ENCODE results near the gene SOCS4.

The SOCS4 gene

GRCh38 chr14:55084401-55085059, 57.5 kb downstream of the SOCS4 start:
- FAIRE-seq (peak; percentile 69), DNase-seq (ENCODE audit: insufficient read length, low spot score) (no peak)

- FAIRE-seq (no peak), DNase-seq (ENCODE audit: insufficient read length, low spot score) (no peak)
Observed at GRCh38 chr14:55085060-55085660, 58.1 kb downstream of the SOCS4 start.

- DNase-seq (ENCODE audit: insufficient read length, low spot score) (no peak), FAIRE-seq (no peak)
Observed at GRCh38 chr14:55086938-55087337, 59.9 kb downstream of the SOCS4 start.

GRCh38 chr14:55088356-55088755, 61.3 kb downstream of the SOCS4 start:
- DNase-seq (ENCODE audit: insufficient read length, low spot score): no peak
- FAIRE-seq: no peak

GRCh38 chr14:55092341-55092740, 65.3 kb downstream of the SOCS4 start:
- FAIRE-seq: no peak
- DNase-seq (ENCODE audit: insufficient read length, low spot score): no peak

GRCh38 chr14:55094292-55095157, 67.5 kb downstream of the SOCS4 start:
- peak; percentile 76 for FAIRE-seq
- peak; percentile 83 for DNase-seq (ENCODE audit: insufficient read length, low spot score)

- peak; percentile 71 for FAIRE-seq
- DNase-seq (ENCODE audit: insufficient read length, low spot score): no peak
Observed at GRCh38 chr14:55097881-55098560, 71.0 kb downstream of the SOCS4 start.

- FAIRE-seq: no peak
- DNase-seq (ENCODE audit: insufficient read length, low spot score): no peak
Observed at GRCh38 chr14:55098561-55098898, 71.5 kb downstream of the SOCS4 start.
